ENCODE data around the gene STX1B.

DNA sequence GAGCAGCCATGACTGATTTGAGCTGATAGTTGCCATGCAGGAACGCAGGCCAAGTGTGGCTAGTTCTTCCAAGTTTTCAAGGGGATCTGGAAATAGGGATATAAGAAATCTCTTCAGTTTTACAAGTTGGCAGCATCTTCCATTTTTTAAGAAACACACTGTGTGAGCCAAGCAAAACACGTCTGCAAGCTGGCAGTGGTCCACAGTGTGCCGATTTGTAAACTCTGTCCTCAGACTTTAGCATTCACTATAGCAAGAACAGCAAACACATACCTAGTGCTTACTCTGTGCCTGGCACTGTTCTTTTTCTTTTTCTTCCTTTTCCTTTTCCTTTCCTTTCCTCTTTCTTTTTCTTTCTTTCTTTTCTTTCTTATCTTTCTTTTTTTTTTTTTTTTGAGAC, 58.7 kb downstream of the STX1B start:
- TF ChIP-seq EZH2 (IDR thresholded peaks at IDR 0.05; ENCODE audit: borderline replicate concordance, low read length) = no peak
- TF ChIP-seq, protein P1, sequence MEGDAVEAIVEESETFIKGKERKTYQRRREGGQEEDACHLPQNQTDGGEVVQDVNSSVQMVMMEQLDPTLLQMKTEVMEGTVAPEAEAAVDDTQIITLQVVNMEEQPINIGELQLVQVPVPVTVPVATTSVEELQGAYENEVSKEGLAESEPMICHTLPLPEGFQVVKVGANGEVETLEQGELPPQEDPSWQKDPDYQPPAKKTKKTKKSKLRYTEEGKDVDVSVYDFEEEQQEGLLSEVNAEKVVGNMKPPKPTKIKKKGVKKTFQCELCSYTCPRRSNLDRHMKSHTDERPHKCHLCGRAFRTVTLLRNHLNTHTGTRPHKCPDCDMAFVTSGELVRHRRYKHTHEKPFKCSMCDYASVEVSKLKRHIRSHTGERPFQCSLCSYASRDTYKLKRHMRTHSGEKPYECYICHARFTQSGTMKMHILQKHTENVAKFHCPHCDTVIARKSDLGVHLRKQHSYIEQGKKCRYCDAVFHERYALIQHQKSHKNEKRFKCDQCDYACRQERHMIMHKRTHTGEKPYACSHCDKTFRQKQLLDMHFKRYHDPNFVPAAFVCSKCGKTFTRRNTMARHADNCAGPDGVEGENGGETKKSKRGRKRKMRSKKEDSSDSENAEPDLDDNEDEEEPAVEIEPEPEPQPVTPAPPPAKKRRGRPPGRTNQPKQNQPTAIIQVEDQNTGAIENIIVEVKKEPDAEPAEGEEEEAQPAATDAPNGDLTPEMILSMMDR (IDR thresholded peaks at IDR 0.05; ENCODE audit: low read length) = no peak
